Esophagus muscularis mucosa (tissue), 4 donors: ENCODE measurements around the gene HOXC12. TPM values are rescaled to one million over a fixed set of nuclear protein-coding genes. Genes with fewer than 3 reads are reported as not detected.

ENCODE experiments used
- DNase-seq: peaks from one replicate; pipeline ENCODE4 v3.0.0-alpha.2; 2017; ENCODE audit errors: extremely low spot score
- H3K27ac ChIP-seq, 4 donors: fragments of 200-600 bp; sonication (generic); replicated peaks in 1 of 4; 1 replicate in 3 of 4; 2 replicates in 1 of 4; pipeline ENCODE4 v1.5.1; 2016 to 2019; ENCODE audit warnings: mild to moderate bottlenecking in 1 of 4
- H3K27me3 ChIP-seq, 4 donors: fragments of 200-600 bp; sonication (generic); one replicate each; pipeline versions ENCODE4 v1.5.1 to v1.6.0; 2016 to 2019
- H3K36me3 ChIP-seq, 4 donors: fragments of 200-600 bp; sonication (generic); one replicate each; pipeline ENCODE4 v1.5.1; 2016 to 2019
- H3K4me1 ChIP-seq, 4 donors: fragments of 200-600 bp; sonication (generic); one replicate each; pipeline ENCODE4 v1.5.1; 2016 to 2019
- H3K4me3 ChIP-seq, 4 donors: fragments of 200-600 bp; sonication (generic); 1 replicate in 2 of 4; 2 replicates in 2 of 4; pipeline ENCODE4 v1.5.1; 2016 to 2019; ENCODE audit warnings: mild to moderate bottlenecking in 4 of 4, moderate library complexity in 1 of 4
- H3K9me3 ChIP-seq, 4 donors: fragments of 200-600 bp; sonication (generic); 1 replicate in 3 of 4; 2 replicates in 1 of 4; pipeline ENCODE4 v1.5.1; 2016 to 2019
- EP300 ChIP-seq: sonication (generic); formaldehyde crosslinking; IDR thresholded peaks from one replicate; pipeline ENCODE4 v1.6.1; 2017; ENCODE audit warnings: antibody characterized with exemption
- POLR2A ChIP-seq: fragments of 450-650 bp; IDR thresholded peaks from one replicate; pipeline ENCODE4 v1.6.1; 2017; ENCODE audit warnings: antibody characterized with exemption, moderate library complexity, mild to moderate bottlenecking, low read depth
- POLR2AphosphoS5 ChIP-seq, 2 donors: sonication (generic); formaldehyde crosslinking; IDR thresholded peaks; one replicate each; pipeline ENCODE4 v1.6.1; 2017; ENCODE audit warnings: antibody characterized with exemption in 2 of 2
- WGBS: methylation state at CpG from one replicate; pipeline ENCODE4 v1.1.5; 2018; 5-methylcytosine and 5-hydroxymethylcytosine counted together
- intact Hi-C: fragments of 100-400 bp; cut with DNase I; formaldehyde crosslinking; loops from one replicate; pipeline ENCODE4 v1.15.1; 2023
- total RNA-seq, 4 donors: library from RNA; depleted of rRNA; stranded (reverse); fragments of >200 nt; gene quantifications; one replicate each; pipeline versions ENCODE4 v1.1.0 to v1.2.1, GENCODE V29; 2016
- TF ChIP-seq, protein P1 (sequence below), 3 experiments: fragments of 200-600 bp in 2 of 3; fragments of 450-650 bp in 1 of 3; sonication (generic) in 2 of 3; IDR thresholded peaks; one replicate each; pipeline ENCODE4 v1.5.1; 2017 to 2019; ENCODE audit warnings: antibody characterized with exemption in 3 of 3, mild to moderate bottlenecking in 2 of 3, moderate library complexity in 1 of 3

HOXC12 gene
- total RNA-seq, 4 donors from 2014 or later: not detected

GRCh38 chr12:53952871-53953734, 1.6 kb upstream of the HOXC12 start:
- DNase-seq: no peak
- intact Hi-C loops: no loop called here
- Histone ChIP-seq H3K4me1 (peaks cover 7 to 48% (median 31%) of the 10 kb centered on the region in 4 donors), H3K27me3 (peaks cover 10 to 100% (median 93%) of the 10 kb centered on the region in 4 donors), H3K9me3 (no peaks in the 10 kb centered on the region), H3K4me3 (no peak overlapping the region), H3K27ac (no peak overlapping the region), H3K36me3 (no peaks in the 10 kb centered on the region)
- TF ChIP-seq POLR2AphosphoS5 (IDR thresholded peaks at IDR 0.05): no peak
- TF ChIP-seq, protein P1, sequence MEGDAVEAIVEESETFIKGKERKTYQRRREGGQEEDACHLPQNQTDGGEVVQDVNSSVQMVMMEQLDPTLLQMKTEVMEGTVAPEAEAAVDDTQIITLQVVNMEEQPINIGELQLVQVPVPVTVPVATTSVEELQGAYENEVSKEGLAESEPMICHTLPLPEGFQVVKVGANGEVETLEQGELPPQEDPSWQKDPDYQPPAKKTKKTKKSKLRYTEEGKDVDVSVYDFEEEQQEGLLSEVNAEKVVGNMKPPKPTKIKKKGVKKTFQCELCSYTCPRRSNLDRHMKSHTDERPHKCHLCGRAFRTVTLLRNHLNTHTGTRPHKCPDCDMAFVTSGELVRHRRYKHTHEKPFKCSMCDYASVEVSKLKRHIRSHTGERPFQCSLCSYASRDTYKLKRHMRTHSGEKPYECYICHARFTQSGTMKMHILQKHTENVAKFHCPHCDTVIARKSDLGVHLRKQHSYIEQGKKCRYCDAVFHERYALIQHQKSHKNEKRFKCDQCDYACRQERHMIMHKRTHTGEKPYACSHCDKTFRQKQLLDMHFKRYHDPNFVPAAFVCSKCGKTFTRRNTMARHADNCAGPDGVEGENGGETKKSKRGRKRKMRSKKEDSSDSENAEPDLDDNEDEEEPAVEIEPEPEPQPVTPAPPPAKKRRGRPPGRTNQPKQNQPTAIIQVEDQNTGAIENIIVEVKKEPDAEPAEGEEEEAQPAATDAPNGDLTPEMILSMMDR (IDR thresholded peaks at IDR 0.05): no peak
- no peak for TF ChIP-seq EP300
- TF ChIP-seq POLR2A: no peak
- 10% methylated on average over 24 of the region's 38 CpGs for WGBS

DNA sequence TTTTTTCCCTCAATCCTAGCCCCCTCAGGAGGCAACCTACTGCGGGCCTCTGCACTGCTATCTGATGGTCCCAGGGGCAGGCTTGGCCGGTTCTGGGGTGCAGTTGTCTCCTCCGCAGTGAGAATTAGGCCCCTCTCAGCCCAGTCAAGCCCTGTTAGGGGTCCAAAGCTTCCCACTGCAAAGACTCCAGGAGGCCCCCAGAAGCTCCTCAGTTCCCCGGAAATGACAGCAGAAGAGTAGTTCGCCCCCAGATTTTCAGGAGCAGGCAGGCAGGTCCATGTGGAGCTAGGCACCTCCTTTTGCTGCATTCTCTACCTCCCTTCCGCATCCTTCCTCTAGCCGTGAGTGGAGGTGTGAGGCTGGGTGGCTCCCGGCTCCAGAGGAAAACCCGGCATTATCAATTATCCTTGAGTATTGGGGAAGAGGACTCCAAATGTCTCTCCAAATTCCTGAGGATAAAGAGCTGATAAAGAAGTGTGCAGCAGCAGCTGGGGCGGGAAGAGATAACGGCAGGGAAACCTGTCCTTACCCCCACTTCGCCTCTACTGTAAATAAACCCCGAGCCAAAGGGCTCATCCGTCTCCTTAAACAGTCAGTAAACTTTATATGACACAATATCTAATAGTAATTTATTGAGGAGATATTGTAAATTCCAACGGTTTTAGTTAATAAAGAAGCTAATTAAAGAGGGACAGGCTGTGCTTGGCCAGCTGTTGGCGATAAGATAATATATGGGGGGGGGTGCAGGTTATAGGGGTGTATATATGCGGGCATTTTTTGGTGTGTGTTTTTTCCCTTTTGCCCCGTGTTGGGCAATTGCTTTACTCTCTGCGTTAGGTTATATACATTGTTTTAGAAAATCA, 641 bp upstream of the HOXC12 start:
- intact Hi-C loops: no loop called here
- Histone ChIP-seq H3K4me1 (peaks cover 7 to 48% (median 31%) of the 10 kb centered on the region in 4 donors), H3K36me3 (no peaks in the 10 kb centered on the region), H3K27me3 (peaks cover 10 to 100% (median 98%) of the 10 kb centered on the region in 4 donors), H3K27ac (no peak overlapping the region), H3K9me3 (no peaks in the 10 kb centered on the region), H3K4me3 (no peak overlapping the region)
- DNase-seq: no peak
- WGBS: 8% methylated on average over 19 of the region's 19 CpGs
- TF ChIP-seq, protein P1 (IDR thresholded peaks at IDR 0.05): no peak
- TF ChIP-seq EP300 (no peak), POLR2A (no peak), POLR2AphosphoS5 (IDR thresholded peaks at IDR 0.05) (no peak)

DNA sequence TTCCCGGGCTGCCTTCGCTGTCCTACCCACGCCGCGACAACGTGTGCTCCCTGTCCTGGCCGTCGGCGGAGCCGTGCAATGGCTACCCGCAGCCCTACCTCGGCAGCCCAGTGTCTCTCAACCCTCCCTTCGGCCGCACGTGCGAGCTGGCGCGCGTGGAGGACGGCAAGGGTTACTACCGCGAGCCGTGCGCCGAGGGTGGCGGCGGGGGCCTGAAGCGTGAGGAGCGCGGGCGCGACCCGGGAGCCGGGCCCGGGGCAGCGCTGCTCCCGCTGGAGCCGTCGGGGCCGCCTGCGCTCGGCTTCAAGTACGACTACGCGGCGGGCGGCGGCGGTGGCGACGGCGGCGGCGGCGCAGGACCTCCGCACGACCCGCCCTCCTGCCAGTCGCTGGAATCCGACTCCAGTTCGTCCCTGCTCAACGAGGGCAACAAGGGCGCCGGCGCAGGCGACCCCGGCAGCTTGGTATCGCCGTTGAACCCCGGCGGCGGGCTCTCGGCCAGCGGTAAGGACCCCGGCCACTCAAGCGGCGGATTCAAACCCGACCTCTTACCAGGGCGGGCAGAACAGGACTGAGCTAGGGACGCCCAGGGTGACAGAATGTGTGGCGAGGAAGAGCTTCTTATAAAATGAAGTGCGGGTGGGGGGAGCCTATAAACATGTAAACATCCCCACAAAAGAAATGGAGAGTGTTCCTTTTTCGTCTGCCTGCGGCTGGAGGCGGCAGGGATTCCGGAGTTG, 503 bp downstream of the HOXC12 start:
- H3K4me1 ChIP-seq: peaks cover 7 to 45% (median 31%) of the 10 kb centered on the region in 4 donors
- no peak overlapping the region for H3K4me3 ChIP-seq
- H3K9me3 ChIP-seq: no peaks in the 10 kb centered on the region
- intact Hi-C loops: no loop called here
- WGBS: 5% methylated on average over 33 of the region's 86 CpGs
- peaks cover 10 to 100% (median 98%) of the 10 kb centered on the region in 4 donors for H3K27me3 ChIP-seq
- no peak overlapping the region for H3K27ac ChIP-seq
- H3K36me3 ChIP-seq: no peaks in the 10 kb centered on the region
- TF ChIP-seq POLR2AphosphoS5 (IDR thresholded peaks at IDR 0.05) (no peak), POLR2A (no peak), EP300 (no peak)
- TF ChIP-seq, protein P1 (IDR thresholded peaks at IDR 0.05): no peak
- DNase-seq: no peak

GRCh38 chr12:53955776-53956250, 1.1 kb downstream of the HOXC12 start:
- peaks cover 10 to 100% (median 98%) of the 10 kb centered on the region in 4 donors for H3K27me3 ChIP-seq
- H3K4me3 ChIP-seq: no peak overlapping the region
- DNase-seq: no peak
- H3K27ac ChIP-seq: no peak overlapping the region
- H3K9me3 ChIP-seq: no peaks in the 10 kb centered on the region
- no peaks in the 10 kb centered on the region for H3K36me3 ChIP-seq
- intact Hi-C loops: no loop called here
- TF ChIP-seq EP300: no peak
- no peak for TF ChIP-seq POLR2A
- TF ChIP-seq POLR2AphosphoS5 (IDR thresholded peaks at IDR 0.05): no peak
- TF ChIP-seq, protein P1 (IDR thresholded peaks at IDR 0.05): no peak
- WGBS: 9% methylated on average over 10 of the region's 10 CpGs
- H3K4me1 ChIP-seq: peaks cover 7 to 48% (median 34%) of the 10 kb centered on the region in 4 donors
